Measurements from ENCODE around the gene PXYLP1.

PXYLP1 gene

GRCh38 chr3:141330718-141331376, 99.2 kb downstream of the PXYLP1 start:
- no peaks in the 10 kb centered on the region for H3K4me1 ChIP-seq (ENCODE audit: control insufficient read depth, insufficient read depth, low read length, poor library complexity, severe bottlenecking)
- H3K27ac ChIP-seq (ENCODE audit: insufficient read depth, low read length, poor library complexity, severe bottlenecking), result no peak overlapping the region
- no peak for DNase-seq
- no peak overlapping the region for H3K4me3 ChIP-seq (ENCODE audit: insufficient read depth, low read depth, low read length, poor library complexity, severe bottlenecking)
- no peaks in the 10 kb centered on the region for H3K27me3 ChIP-seq (replicated peaks; ENCODE audit: control insufficient read depth, insufficient read depth, low read length, poor library complexity, severe bottlenecking)
- no peaks in the 10 kb centered on the region for H3K9me3 ChIP-seq (ENCODE audit: control insufficient read depth, low read length)
- H3K36me3 ChIP-seq (ENCODE audit: control insufficient read depth, insufficient read depth, low read length), result no peaks in the 10 kb centered on the region

DNA sequence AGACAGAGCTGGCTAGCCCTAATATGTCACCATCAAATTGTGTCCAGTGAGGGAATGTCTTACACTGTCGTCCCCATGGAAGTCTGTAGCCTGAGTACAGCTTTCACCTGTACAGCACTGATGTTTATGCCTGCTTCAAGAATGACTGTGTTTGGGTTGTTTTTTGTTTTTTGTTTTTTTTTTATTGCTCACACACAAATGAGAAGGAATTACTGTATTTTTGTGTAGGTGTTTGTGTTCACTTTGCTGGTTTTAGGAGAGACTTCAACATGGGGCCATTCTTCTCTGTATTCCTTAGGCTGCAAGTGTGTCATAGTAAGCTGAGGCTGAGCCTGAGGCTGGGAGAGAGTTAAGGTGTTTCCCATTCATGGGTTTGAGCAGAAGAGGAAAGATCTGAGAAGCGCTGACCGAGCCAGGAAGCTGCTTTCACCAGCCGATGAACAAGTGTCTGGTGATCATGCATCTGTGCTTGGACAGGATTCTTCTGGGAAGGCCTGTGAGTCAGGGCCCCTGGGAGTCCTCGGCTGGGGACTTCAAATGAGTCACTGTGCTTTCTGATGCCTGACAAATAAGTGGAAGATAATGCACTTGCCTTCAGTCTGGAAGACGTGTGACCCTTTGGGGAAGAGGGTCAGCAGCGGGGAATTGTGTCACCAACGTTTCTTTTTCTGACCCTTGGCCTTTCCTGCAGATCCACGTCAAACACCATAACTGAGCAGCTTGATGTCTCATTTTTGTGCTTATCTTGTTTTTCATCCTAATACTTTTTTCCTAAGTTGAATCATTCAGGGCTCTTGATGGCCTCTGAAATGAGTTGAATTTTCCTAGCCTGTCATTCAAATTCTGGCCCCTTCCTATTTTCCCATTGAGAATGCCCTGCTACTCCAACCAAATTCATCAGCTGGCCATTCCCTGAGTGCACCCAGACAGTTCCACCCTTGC, 100.0 kb downstream of the PXYLP1 start:
- H3K27me3 ChIP-seq (replicated peaks; ENCODE audit: control insufficient read depth, insufficient read depth, low read length, poor library complexity, severe bottlenecking), result no peaks in the 10 kb centered on the region
- DNase-seq, result no peak
- H3K27ac ChIP-seq (ENCODE audit: insufficient read depth, low read length, poor library complexity, severe bottlenecking), result no peak overlapping the region
- H3K4me3 ChIP-seq (ENCODE audit: insufficient read depth, low read depth, low read length, poor library complexity, severe bottlenecking), result no peak overlapping the region
- no peaks in the 10 kb centered on the region for H3K9me3 ChIP-seq (ENCODE audit: control insufficient read depth, low read length)
- H3K36me3 ChIP-seq (ENCODE audit: control insufficient read depth, insufficient read depth, low read length), result no peaks in the 10 kb centered on the region
- H3K4me1 ChIP-seq (ENCODE audit: control insufficient read depth, insufficient read depth, low read length, poor library complexity, severe bottlenecking), result no peaks in the 10 kb centered on the region

DNA sequence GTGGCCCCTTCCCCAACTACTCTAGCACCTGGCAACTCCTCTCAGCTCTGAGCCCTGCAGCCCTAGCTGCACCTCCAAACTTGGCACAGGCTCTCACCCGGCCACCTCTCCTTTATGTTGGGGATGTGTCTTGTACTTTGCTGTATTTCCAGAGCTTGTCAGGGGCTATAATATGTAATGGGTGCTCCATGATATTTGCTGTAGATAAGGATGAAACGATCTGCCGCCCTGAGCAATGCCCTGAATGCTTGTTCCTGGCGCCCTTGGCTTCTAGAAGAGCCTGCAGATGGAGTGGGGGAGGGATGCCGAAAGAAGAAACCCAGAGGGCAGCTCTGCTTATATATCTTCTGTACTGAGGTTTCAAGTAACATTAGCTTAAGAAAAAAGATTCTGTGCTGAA, 100.8 kb downstream of the PXYLP1 start:
- no peak for DNase-seq
- Histone ChIP-seq H3K9me3 (ENCODE audit: control insufficient read depth, low read length) (no peaks in the 10 kb centered on the region), H3K4me3 (ENCODE audit: insufficient read depth, low read depth, low read length, poor library complexity, severe bottlenecking) (no peak overlapping the region), H3K36me3 (ENCODE audit: control insufficient read depth, insufficient read depth, low read length) (no peaks in the 10 kb centered on the region), H3K27ac (ENCODE audit: insufficient read depth, low read length, poor library complexity, severe bottlenecking) (no peak overlapping the region), H3K4me1 (ENCODE audit: control insufficient read depth, insufficient read depth, low read length, poor library complexity, severe bottlenecking) (no peaks in the 10 kb centered on the region), H3K27me3 (replicated peaks; ENCODE audit: control insufficient read depth, insufficient read depth, low read length, poor library complexity, severe bottlenecking) (no peaks in the 10 kb centered on the region)

DNA sequence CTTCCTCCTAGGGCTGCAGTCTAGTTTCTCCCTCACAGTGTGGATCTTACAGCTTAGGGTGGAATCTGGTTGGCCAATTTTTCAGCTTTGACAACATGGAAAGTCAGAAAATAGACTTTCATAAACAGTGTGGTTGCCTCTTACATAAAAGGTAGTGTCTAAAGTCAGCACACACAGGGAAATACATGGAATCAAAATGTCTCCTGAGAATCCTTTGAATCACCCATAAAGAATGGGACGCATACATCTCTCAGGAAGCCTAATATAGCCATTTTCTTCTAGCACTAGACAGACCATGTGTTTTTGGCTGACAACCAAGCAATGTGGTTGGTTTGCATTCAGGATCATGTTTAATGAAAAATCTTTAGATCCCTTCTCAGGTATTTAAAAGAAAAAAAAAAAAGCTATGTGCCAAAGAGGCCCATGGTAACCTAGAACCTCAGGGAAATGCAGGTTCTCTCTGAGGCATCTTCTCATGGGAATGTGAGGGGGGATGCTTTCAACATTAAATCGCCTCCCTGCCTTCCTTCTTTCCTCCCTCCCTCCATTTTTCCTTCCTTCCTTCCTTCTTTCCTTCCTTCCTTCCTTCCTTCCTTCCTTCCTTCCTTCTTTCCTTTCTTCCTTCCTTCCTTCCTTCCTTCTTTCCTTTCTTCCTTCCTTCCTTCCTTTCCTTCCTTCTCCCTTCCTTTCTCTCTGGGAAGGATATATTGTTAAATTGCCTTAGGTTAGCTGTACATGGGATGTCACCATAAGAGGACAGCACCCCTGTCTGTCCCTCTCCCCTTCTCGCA, 102.4 kb downstream of the PXYLP1 start:
- DNase-seq, result no peak
- H3K27ac ChIP-seq (ENCODE audit: insufficient read depth, low read length, poor library complexity, severe bottlenecking), result no peak overlapping the region
- H3K4me1 ChIP-seq (ENCODE audit: control insufficient read depth, insufficient read depth, low read length, poor library complexity, severe bottlenecking), result no peaks in the 10 kb centered on the region
- no peaks in the 10 kb centered on the region for H3K9me3 ChIP-seq (ENCODE audit: control insufficient read depth, low read length)
- H3K27me3 ChIP-seq (replicated peaks; ENCODE audit: control insufficient read depth, insufficient read depth, low read length, poor library complexity, severe bottlenecking), result no peaks in the 10 kb centered on the region
- no peak overlapping the region for H3K4me3 ChIP-seq (ENCODE audit: insufficient read depth, low read depth, low read length, poor library complexity, severe bottlenecking)
- H3K36me3 ChIP-seq (ENCODE audit: control insufficient read depth, insufficient read depth, low read length), result no peaks in the 10 kb centered on the region

GRCh38 chr3:141334627-141335250, 103.1 kb downstream of the PXYLP1 start:
- DNase-seq, result no peak
- no peaks in the 10 kb centered on the region for H3K4me1 ChIP-seq (ENCODE audit: control insufficient read depth, insufficient read depth, low read length, poor library complexity, severe bottlenecking)
- H3K4me3 ChIP-seq (ENCODE audit: insufficient read depth, low read depth, low read length, poor library complexity, severe bottlenecking), result no peak overlapping the region
- no peaks in the 10 kb centered on the region for H3K36me3 ChIP-seq (ENCODE audit: control insufficient read depth, insufficient read depth, low read length)
- no peak overlapping the region for H3K27ac ChIP-seq (ENCODE audit: insufficient read depth, low read length, poor library complexity, severe bottlenecking)
- no peaks in the 10 kb centered on the region for H3K9me3 ChIP-seq (ENCODE audit: control insufficient read depth, low read length)
- H3K27me3 ChIP-seq (replicated peaks; ENCODE audit: control insufficient read depth, insufficient read depth, low read length, poor library complexity, severe bottlenecking), result no peaks in the 10 kb centered on the region

DNA sequence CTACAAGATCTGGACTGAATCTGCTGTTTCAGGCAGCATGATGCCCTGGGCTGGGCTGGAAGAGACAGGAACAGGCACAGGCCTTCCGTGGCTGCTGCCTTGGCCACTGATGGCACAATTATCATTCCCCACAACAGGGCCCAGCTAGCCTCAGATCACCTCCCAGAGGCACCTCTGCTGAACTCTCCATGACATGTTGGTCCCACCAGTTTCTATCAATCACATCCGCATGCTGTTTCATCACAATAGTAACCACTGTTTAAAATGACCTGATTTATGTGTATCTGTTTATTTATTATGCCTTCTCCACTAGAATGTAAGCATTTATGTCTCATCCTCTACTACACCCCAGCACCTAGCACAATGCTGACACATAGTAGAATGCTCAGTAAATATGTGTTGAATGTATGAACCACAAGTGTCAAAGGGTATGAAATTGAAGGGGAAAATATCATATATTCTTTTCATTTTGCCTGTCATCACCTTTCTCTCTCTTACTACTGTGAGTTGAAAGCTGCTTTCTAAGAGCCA, 104.0 kb downstream of the PXYLP1 start:
- Histone ChIP-seq H3K4me1 (ENCODE audit: control insufficient read depth, insufficient read depth, low read length, poor library complexity, severe bottlenecking) (no peaks in the 10 kb centered on the region), H3K4me3 (ENCODE audit: insufficient read depth, low read depth, low read length, poor library complexity, severe bottlenecking) (no peak overlapping the region), H3K9me3 (ENCODE audit: control insufficient read depth, low read length) (no peaks in the 10 kb centered on the region), H3K27ac (ENCODE audit: insufficient read depth, low read length, poor library complexity, severe bottlenecking) (no peak overlapping the region), H3K27me3 (replicated peaks; ENCODE audit: control insufficient read depth, insufficient read depth, low read length, poor library complexity, severe bottlenecking) (no peaks in the 10 kb centered on the region), H3K36me3 (ENCODE audit: control insufficient read depth, insufficient read depth, low read length) (no peaks in the 10 kb centered on the region)
- no peak for DNase-seq

DNA sequence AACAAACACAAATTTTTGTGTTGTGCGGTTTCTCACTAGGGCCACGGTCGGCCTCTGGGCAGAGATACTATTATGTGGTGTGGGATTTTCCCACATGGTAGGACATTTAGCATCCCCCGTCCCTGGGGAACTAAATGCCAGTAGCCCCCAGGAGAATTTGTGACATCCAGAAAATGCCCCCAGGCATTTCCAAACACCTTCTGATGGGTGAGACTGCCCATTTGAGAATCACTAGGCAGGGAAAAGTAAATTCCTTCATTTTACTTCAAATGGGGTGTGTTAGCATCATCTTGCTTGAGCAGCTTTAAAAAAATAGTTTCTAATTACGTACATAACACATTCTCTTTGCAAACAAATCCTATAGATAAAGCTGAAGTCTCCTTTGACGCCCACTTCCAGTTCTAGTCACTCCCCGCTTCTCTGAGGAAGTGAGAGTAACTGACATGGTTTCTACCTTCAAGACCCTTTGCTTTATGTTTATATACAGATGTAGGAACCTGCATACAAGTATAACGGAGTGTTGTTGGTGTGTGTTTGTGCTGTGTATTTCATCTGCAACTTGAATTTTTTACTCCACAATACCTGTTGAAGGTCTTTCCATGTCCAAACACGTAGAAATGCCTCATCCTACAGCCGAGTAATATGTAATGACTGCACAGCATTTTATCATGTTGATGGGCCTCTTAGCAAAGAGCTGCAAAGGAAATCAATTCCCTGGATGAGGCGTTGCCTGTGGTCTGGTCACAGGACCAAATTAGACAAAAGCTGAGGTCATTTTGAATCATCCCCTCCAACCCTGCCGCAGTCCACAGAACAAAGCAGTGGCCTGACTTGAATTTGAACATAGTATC, 105.3 kb downstream of the PXYLP1 start:
- no peaks in the 10 kb centered on the region for H3K36me3 ChIP-seq (ENCODE audit: control insufficient read depth, insufficient read depth, low read length)
- no peak overlapping the region for H3K4me3 ChIP-seq (ENCODE audit: insufficient read depth, low read depth, low read length, poor library complexity, severe bottlenecking)
- no peaks in the 10 kb centered on the region for H3K4me1 ChIP-seq (ENCODE audit: control insufficient read depth, insufficient read depth, low read length, poor library complexity, severe bottlenecking)
- no peaks in the 10 kb centered on the region for H3K27me3 ChIP-seq (replicated peaks; ENCODE audit: control insufficient read depth, insufficient read depth, low read length, poor library complexity, severe bottlenecking)
- H3K27ac ChIP-seq (ENCODE audit: insufficient read depth, low read length, poor library complexity, severe bottlenecking), result no peak overlapping the region
- no peak for DNase-seq
- no peaks in the 10 kb centered on the region for H3K9me3 ChIP-seq (ENCODE audit: control insufficient read depth, low read length)

- no peak for DNase-seq
- Histone ChIP-seq H3K9me3 (ENCODE audit: control insufficient read depth, low read length) (no peaks in the 10 kb centered on the region), H3K27me3 (replicated peaks; ENCODE audit: control insufficient read depth, insufficient read depth, low read length, poor library complexity, severe bottlenecking) (no peaks in the 10 kb centered on the region), H3K36me3 (ENCODE audit: control insufficient read depth, insufficient read depth, low read length) (no peaks in the 10 kb centered on the region), H3K4me3 (ENCODE audit: insufficient read depth, low read depth, low read length, poor library complexity, severe bottlenecking) (no peak overlapping the region), H3K4me1 (ENCODE audit: control insufficient read depth, insufficient read depth, low read length, poor library complexity, severe bottlenecking) (no peaks in the 10 kb centered on the region), H3K27ac (ENCODE audit: insufficient read depth, low read length, poor library complexity, severe bottlenecking) (no peak overlapping the region)
Measured at GRCh38 chr3:141337523-141337854, 105.9 kb downstream of the PXYLP1 start.

GRCh38 chr3:141337991-141338390, 106.4 kb downstream of the PXYLP1 start:
- Histone ChIP-seq H3K27ac (ENCODE audit: insufficient read depth, low read length, poor library complexity, severe bottlenecking) (no peak overlapping the region), H3K36me3 (ENCODE audit: control insufficient read depth, insufficient read depth, low read length) (no peaks in the 10 kb centered on the region), H3K4me1 (ENCODE audit: control insufficient read depth, insufficient read depth, low read length, poor library complexity, severe bottlenecking) (no peaks in the 10 kb centered on the region), H3K27me3 (replicated peaks; ENCODE audit: control insufficient read depth, insufficient read depth, low read length, poor library complexity, severe bottlenecking) (no peaks in the 10 kb centered on the region), H3K4me3 (ENCODE audit: insufficient read depth, low read depth, low read length, poor library complexity, severe bottlenecking) (no peak overlapping the region), H3K9me3 (ENCODE audit: control insufficient read depth, low read length) (no peaks in the 10 kb centered on the region)
- no peak for DNase-seq
